ENCODE measurements around the gene ATG4C. TPM values are rescaled to one million over a fixed set of nuclear protein-coding genes. Genes with fewer than 3 reads are reported as not detected.
"Not testable (repeated sequence)": the region's sequence is repeated elsewhere in the genome, so short reads cannot be mapped to it uniquely, and the experiment has no call there.

Gene ATG4C
- total RNA-seq, 1 experiment from 2014 or later = 6.5 TPM

- H3K27ac ChIP-seq (ENCODE audit: low read length) = no peak overlapping the region
- in situ Hi-C loops (cut with HindIII; ENCODE audit: low pct_unique_long_range_greater_than_20kb, low sequenced_read_pairs) = no loop called here
- BruUV-seq (replicated peaks) = no TSS peak
- DNase-seq (ENCODE audit: low read depth, low spot score) (no peak), ATAC-seq (no peak)
- H3K4me3 ChIP-seq (ENCODE audit: low read depth in 2 of 2, low read length in 2 of 2) = no peak overlapping the region
- ChIA-PET POLR2A (no interaction called here), CTCF (interaction anchor here (0.6 kb wide), 1 partner anchor 222 kb away, joined by 4 read pairs; no protein-coding TSS in a partner anchor)
- H3K36me3 ChIP-seq (ENCODE audit: control insufficient read depth, insufficient read depth, low read length) = no peaks in the 10 kb centered on the region
- TF ChIP-seq POLR2AphosphoS5 (IDR thresholded peaks at IDR 0.05; ENCODE audit: low read depth, low read length) (no peak), CTCF (IDR thresholded peaks at IDR 0.05) (no peak), SIN3A (IDR thresholded peaks at IDR 0.05; ENCODE audit: borderline replicate concordance, insufficient read depth, low read depth, low read length) (no peak), TCF7L2 (IDR thresholded peaks at IDR 0.05; ENCODE audit: low read depth, low read length) (no peak), REST (IDR thresholded peaks at IDR 0.05; ENCODE audit: insufficient read depth in 1 of 2, low read depth in 2 of 2, low read length in 1 of 2) (no peak)
- no peaks in the 10 kb centered on the region for H3K27me3 ChIP-seq (ENCODE audit: control insufficient read depth, insufficient read depth, low read length)
- intact Hi-C loops (cut with micrococcal nuclease; ENCODE audit: unreplicated experiment) = no loop called here
- no peaks in the 10 kb centered on the region for H3K9me3 ChIP-seq (ENCODE audit: control insufficient read depth, insufficient read depth, low read depth, low read length)
- no peaks in the 10 kb centered on the region for H3K4me1 ChIP-seq (ENCODE audit: control insufficient read depth, insufficient read depth, low read length)
These were observed 18.0 kb upstream of the ATG4C start for GRCh38 chr1:62765981-62766380.

GRCh38 chr1:62768551-62768950 is 15.4 kb upstream of the ATG4C start:
- H3K4me1 ChIP-seq (ENCODE audit: control insufficient read depth, insufficient read depth, low read length); CTCF ChIA-PET; POLR2A ChIA-PET; BruUV-seq (replicated peaks); H3K4me3 ChIP-seq (ENCODE audit: low read depth in 2 of 2, low read length in 2 of 2); H3K9me3 ChIP-seq (ENCODE audit: control insufficient read depth, insufficient read depth, low read depth, low read length); H3K27me3 ChIP-seq (ENCODE audit: control insufficient read depth, insufficient read depth, low read length); H3K27ac ChIP-seq (ENCODE audit: low read length); DNase-seq (ENCODE audit: low read depth, low spot score); H3K36me3 ChIP-seq (ENCODE audit: control insufficient read depth, insufficient read depth, low read length); intact Hi-C loops (cut with micrococcal nuclease; ENCODE audit: unreplicated experiment); in situ Hi-C loops (cut with HindIII; ENCODE audit: low pct_unique_long_range_greater_than_20kb, low sequenced_read_pairs); ATAC-seq: not testable (repeated sequence)

GRCh38 chr1:62772607-62773295 is 11.2 kb upstream of the ATG4C start:
- ChIA-PET POLR2A (no interaction called here), CTCF (no interaction called here)
- H3K9me3 ChIP-seq (ENCODE audit: control insufficient read depth, insufficient read depth, low read depth, low read length) = no peaks in the 10 kb centered on the region
- in situ Hi-C loops (cut with HindIII; ENCODE audit: low pct_unique_long_range_greater_than_20kb, low sequenced_read_pairs) (no loop called here), intact Hi-C loops (cut with micrococcal nuclease; ENCODE audit: unreplicated experiment) (no loop called here)
- no peak for ATAC-seq
- TF ChIP-seq REST (IDR thresholded peaks at IDR 0.05; ENCODE audit: insufficient read depth in 1 of 2, low read depth in 2 of 2, low read length in 1 of 2) = no peak
- TF ChIP-seq SIN3A (IDR thresholded peaks at IDR 0.05; ENCODE audit: borderline replicate concordance, insufficient read depth, low read depth, low read length) = no peak
- TF ChIP-seq TCF7L2 (IDR thresholded peaks at IDR 0.05; ENCODE audit: low read depth, low read length) = no peak
- TF ChIP-seq POLR2AphosphoS5 (IDR thresholded peaks at IDR 0.05; ENCODE audit: low read depth, low read length) = no peak
- no peak for TF ChIP-seq CTCF (IDR thresholded peaks at IDR 0.05)
- H3K4me3 ChIP-seq (ENCODE audit: low read depth in 2 of 2, low read length in 2 of 2) = no peak overlapping the region
- DNase-seq (ENCODE audit: low read depth, low spot score) = no peak
- H3K27me3 ChIP-seq (ENCODE audit: control insufficient read depth, insufficient read depth, low read length) = peaks cover 7% of the 10 kb centered on the region; the same call in 1 of the 2 replicates
- H3K36me3 ChIP-seq (ENCODE audit: control insufficient read depth, insufficient read depth, low read length) = no peaks in the 10 kb centered on the region
- H3K4me1 ChIP-seq (ENCODE audit: control insufficient read depth, insufficient read depth, low read length) = no peaks in the 10 kb centered on the region
- no peak overlapping the region for H3K27ac ChIP-seq (ENCODE audit: low read length)
- no TSS peak for BruUV-seq (replicated peaks)

Data from Panc1 (cell line).